AG09319 (cell line): ENCODE results near the gene NGFR.

Experiments
- DNase-seq: peaks from one replicate; pipeline ENCODE4 v3.0.0-alpha.2; 2010; ENCODE audit warnings: low read depth; ENCODE audit errors: extremely low read depth
- CTCF ChIP-seq: IDR thresholded peaks from 2 replicates; pipeline ENCODE4 v1.5.1; 2011; ENCODE audit warnings: low read depth, mild to moderate bottlenecking, inconsistent platforms, low read length, moderate library complexity

The NGFR gene

GRCh38 chr17:49508061-49508865, 13.2 kb downstream of the NGFR start:
- peak; percentile 25 for DNase-seq

GRCh38 chr17:49508866-49509587, 13.9 kb downstream of the NGFR start:
- DNase-seq, result no peak
- TF ChIP-seq CTCF, result no peak

More at GRCh38 chr17:49508061-49508865, 13.2 kb downstream of the NGFR start:
- TF ChIP-seq CTCF, result no peak

- no peak for TF ChIP-seq CTCF
- no peak for DNase-seq
These were observed 14.5 kb downstream of the NGFR start for GRCh38 chr17:49509588-49509917.

- no peak for TF ChIP-seq CTCF
- no peak for DNase-seq
These were observed 15.1 kb downstream of the NGFR start for GRCh38 chr17:49510059-49510719.

DNA sequence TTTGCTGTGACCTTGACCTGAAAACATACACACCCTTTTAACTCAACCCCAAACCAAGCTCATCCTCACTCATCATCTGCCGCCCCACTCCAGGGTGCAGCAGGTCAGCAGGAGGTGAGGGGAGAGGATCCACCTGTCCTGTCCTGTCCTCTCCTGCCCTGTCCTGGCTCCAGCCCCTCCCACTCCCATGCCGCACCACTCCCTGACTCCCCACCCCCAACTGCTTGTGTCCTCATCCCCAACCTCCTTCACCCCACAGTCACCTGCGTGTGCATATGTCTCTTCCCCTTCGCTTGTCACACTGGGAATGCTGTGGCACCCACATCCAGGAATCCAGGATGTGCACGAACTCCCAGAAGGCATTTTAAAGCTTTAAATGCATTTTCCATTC, 15.6 kb downstream of the NGFR start:
- TF ChIP-seq CTCF, result no peak
- DNase-seq, result no peak

- no peak for DNase-seq
- no peak for TF ChIP-seq CTCF
These were observed 16.7 kb downstream of the NGFR start for GRCh38 chr17:49511810-49512209.
